HEK293 (cell line): ENCODE measurements around the gene GAREM1.

Experiments
- KLF10 ChIP-seq: fragments of 450-650 bp; IDR thresholded peaks from 2 replicates; pipeline ENCODE4 v1.5.1; 2018; ENCODE audit warnings: missing biosample characterization, mild to moderate bottlenecking, missing genetic modification characterization
- OSR2 ChIP-seq: fragments of 450-650 bp; formaldehyde crosslinking; IDR thresholded peaks from 2 replicates; pipeline ENCODE4 v1.5.1; 2016; ENCODE audit warnings: missing biosample characterization, missing genetic modification characterization
- ZNF175 ChIP-seq: fragments of 450-650 bp; formaldehyde crosslinking; IDR thresholded peaks from 2 replicates; pipeline ENCODE4 v1.5.1; 2016; ENCODE audit warnings: missing biosample characterization, missing genetic modification characterization
- ZNF24 ChIP-seq: fragments of 450-650 bp; formaldehyde crosslinking; IDR thresholded peaks from 2 replicates; pipeline ENCODE4 v1.5.1; 2016; ENCODE audit warnings: missing biosample characterization, missing genetic modification characterization
- ZNF521 ChIP-seq: fragments of 450-650 bp; formaldehyde crosslinking; IDR thresholded peaks from 2 replicates; pipeline ENCODE4 v1.5.1; 2017; ENCODE audit warnings: missing biosample characterization, mild to moderate bottlenecking, missing genetic modification characterization
- ZNF596 ChIP-seq: fragments of 450-650 bp; IDR thresholded peaks from 2 replicates; pipeline ENCODE4 v1.5.0; 2018; ENCODE audit warnings: missing biosample characterization, mild to moderate bottlenecking, missing genetic modification characterization, moderate library complexity
- TF ChIP-seq, protein P1 (sequence below): fragments of 450-650 bp; formaldehyde crosslinking; IDR thresholded peaks from 2 replicates; pipeline ENCODE4 v1.5.1; 2016; ENCODE audit warnings: missing biosample characterization, missing genetic modification characterization
- TF ChIP-seq, protein P2 (sequence below): sonication (generic); formaldehyde crosslinking; IDR thresholded peaks from 2 replicates; pipeline ENCODE4 v1.8.1; 2022; ENCODE audit warnings: mild to moderate bottlenecking, moderate library complexity, missing genetic modification reagents
- TF ChIP-seq, protein P3 (sequence below): fragments of 450-650 bp; formaldehyde crosslinking; optimal IDR thresholded peaks from 2 replicates; pipeline ENCODE3; 2016; ENCODE audit warnings: missing biosample characterization, mild to moderate bottlenecking, missing genetic modification characterization
- TF ChIP-seq, protein P4 (sequence below): fragments of 450-650 bp; formaldehyde crosslinking; IDR thresholded peaks from 2 replicates; pipeline ENCODE4 v1.5.1; 2016; ENCODE audit warnings: missing biosample characterization, missing genetic modification characterization
- TF ChIP-seq, protein P5 (sequence below): fragments of 450-650 bp; formaldehyde crosslinking; IDR thresholded peaks from 2 replicates; pipeline ENCODE4 v1.5.1; 2016; ENCODE audit warnings: missing biosample characterization, missing genetic modification characterization

DNA sequence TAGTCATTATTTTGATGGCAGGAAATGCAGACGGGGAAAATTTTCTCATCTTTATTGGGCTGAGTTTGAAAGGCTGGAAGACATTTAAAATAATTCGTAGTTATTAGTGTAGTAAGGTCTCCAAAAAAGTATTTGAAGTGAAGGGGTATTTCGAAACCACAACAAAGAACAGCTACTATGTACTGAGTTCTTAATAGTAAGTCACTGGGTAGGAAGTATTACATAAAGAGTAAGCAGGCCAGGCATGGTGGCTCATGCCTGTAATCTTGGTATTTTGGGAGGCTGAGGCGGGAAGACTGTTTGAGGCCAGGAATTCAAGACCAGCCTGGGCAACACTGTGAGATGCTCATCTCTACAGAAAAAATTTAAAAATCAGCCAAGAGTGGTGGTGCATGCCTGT, 167.3 kb downstream of the GAREM1 start:
- TF ChIP-seq ZNF175 (tag by site-specific recombination) (no peak), ZNF24 (tag by site-specific recombination) (no peak), OSR2 (tag by site-specific recombination) (no peak), KLF10 (tag by site-specific recombination) (no peak), ZNF521 (tag by site-specific recombination) (no peak), ZNF596 (tag by site-specific recombination) (no peak)
- TF ChIP-seq, protein P1, sequence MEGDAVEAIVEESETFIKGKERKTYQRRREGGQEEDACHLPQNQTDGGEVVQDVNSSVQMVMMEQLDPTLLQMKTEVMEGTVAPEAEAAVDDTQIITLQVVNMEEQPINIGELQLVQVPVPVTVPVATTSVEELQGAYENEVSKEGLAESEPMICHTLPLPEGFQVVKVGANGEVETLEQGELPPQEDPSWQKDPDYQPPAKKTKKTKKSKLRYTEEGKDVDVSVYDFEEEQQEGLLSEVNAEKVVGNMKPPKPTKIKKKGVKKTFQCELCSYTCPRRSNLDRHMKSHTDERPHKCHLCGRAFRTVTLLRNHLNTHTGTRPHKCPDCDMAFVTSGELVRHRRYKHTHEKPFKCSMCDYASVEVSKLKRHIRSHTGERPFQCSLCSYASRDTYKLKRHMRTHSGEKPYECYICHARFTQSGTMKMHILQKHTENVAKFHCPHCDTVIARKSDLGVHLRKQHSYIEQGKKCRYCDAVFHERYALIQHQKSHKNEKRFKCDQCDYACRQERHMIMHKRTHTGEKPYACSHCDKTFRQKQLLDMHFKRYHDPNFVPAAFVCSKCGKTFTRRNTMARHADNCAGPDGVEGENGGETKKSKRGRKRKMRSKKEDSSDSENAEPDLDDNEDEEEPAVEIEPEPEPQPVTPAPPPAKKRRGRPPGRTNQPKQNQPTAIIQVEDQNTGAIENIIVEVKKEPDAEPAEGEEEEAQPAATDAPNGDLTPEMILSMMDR (tag by site-specific recombination) = no peak
- TF ChIP-seq, protein P2, sequence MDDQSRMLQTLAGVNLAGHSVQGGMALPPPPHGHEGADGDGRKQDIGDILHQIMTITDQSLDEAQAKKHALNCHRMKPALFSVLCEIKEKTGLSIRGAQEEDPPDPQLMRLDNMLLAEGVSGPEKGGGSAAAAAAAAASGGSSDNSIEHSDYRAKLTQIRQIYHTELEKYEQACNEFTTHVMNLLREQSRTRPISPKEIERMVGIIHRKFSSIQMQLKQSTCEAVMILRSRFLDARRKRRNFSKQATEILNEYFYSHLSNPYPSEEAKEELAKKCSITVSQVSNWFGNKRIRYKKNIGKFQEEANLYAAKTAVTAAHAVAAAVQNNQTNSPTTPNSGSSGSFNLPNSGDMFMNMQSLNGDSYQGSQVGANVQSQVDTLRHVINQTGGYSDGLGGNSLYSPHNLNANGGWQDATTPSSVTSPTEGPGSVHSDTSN (CRISPR knock-in tag) = no peak
- TF ChIP-seq, protein P3, sequence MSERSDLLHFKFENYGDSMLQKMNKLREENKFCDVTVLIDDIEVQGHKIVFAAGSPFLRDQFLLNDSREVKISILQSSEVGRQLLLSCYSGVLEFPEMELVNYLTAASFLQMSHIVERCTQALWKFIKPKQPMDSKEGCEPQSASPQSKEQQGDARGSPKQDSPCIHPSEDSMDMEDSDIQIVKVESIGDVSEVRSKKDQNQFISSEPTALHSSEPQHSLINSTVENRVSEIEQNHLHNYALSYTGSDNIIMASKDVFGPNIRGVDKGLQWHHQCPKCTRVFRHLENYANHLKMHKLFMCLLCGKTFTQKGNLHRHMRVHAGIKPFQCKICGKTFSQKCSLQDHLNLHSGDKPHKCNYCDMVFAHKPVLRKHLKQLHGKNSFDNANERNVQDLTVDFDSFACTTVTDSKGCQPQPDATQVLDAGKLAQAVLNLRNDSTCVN (tag by site-specific recombination) = no peak
- TF ChIP-seq, protein P4, sequence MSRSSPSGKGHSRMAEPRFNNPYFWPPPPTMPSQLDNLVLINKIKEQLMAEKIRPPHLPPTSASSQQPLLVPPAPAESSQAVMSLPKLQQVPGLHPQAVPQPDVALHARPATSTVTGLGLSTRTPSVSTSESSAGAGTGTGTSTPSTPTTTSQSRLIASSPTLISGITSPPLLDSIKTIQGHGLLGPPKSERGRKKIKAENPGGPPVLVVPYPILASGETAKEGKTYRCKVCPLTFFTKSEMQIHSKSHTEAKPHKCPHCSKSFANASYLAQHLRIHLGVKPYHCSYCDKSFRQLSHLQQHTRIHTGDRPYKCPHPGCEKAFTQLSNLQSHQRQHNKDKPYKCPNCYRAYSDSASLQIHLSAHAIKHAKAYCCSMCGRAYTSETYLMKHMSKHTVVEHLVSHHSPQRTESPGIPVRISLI (tag by site-specific recombination) = no peak
- TF ChIP-seq, protein P5, sequence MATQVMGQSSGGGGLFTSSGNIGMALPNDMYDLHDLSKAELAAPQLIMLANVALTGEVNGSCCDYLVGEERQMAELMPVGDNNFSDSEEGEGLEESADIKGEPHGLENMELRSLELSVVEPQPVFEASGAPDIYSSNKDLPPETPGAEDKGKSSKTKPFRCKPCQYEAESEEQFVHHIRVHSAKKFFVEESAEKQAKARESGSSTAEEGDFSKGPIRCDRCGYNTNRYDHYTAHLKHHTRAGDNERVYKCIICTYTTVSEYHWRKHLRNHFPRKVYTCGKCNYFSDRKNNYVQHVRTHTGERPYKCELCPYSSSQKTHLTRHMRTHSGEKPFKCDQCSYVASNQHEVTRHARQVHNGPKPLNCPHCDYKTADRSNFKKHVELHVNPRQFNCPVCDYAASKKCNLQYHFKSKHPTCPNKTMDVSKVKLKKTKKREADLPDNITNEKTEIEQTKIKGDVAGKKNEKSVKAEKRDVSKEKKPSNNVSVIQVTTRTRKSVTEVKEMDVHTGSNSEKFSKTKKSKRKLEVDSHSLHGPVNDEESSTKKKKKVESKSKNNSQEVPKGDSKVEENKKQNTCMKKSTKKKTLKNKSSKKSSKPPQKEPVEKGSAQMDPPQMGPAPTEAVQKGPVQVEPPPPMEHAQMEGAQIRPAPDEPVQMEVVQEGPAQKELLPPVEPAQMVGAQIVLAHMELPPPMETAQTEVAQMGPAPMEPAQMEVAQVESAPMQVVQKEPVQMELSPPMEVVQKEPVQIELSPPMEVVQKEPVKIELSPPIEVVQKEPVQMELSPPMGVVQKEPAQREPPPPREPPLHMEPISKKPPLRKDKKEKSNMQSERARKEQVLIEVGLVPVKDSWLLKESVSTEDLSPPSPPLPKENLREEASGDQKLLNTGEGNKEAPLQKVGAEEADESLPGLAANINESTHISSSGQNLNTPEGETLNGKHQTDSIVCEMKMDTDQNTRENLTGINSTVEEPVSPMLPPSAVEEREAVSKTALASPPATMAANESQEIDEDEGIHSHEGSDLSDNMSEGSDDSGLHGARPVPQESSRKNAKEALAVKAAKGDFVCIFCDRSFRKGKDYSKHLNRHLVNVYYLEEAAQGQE = no peak
